GM12878 (cell line): ENCODE measurements around the gene CTAGE9. TPM values are rescaled to one million over a fixed set of nuclear protein-coding genes. Genes with fewer than 3 reads are reported as not detected.

Source experiments
- ATAC-seq: fragments of 200-7000 bp; cut with Tn5 transposase; 3 replicates; pipeline ENCODE4 v1.9.1; 2020; ENCODE audit warnings: mild to moderate bottlenecking, moderate library complexity
- BruUV-seq: library from RNA; stranded (reverse); fragments of 400-500 nt; replicated peaks from 2 replicates; lab custom pipeline; 2021; lab: Mats Ljungman, UMichigan
- CTCF ChIA-PET: fragments of 300-600 bp; sonication (Branson Sonifier 250); formaldehyde crosslinking; extraction: SDS; loops from one replicate; lab custom pipeline; 2021; ENCODE audit warnings: inconsistent platforms; lab: Yijun Ruan, JAX
- POLR2A ChIA-PET: fragments of 350-600 bp; formaldehyde crosslinking; extraction: SDS; loops from one replicate; lab custom pipeline; 2021; ENCODE audit warnings: inconsistent platforms; lab: Charles Lee
- RAD21 ChIA-PET: fragments of 300-600 bp; sonication (Branson Sonifier 250); formaldehyde crosslinking; loops from one replicate; lab custom pipeline; 2023; ENCODE audit warnings: antibody characterized with exemption; ENCODE audit not compliant: unreplicated experiment; lab: Charles Lee
- SMC1A ChIA-PET: fragments of 300-600 bp; sonication (Branson Sonifier 250); formaldehyde crosslinking; loops from one replicate; lab custom pipeline; 2023; ENCODE audit not compliant: unreplicated experiment, uncharacterized antibody; lab: Charles Lee
- DNase-seq: peaks from one replicate; pipeline ENCODE4 v3.0.0-alpha.2; 2011; ENCODE audit warnings: low read depth, low spot score
- FAIRE-seq: peaks from 3 replicates; lab custom pipeline; 2011; peaks lifted over from hg19 to GRCh38; lab: Jason Lieb, UNC
- H2AFZ ChIP-seq: 2 replicates; pipeline ENCODE4 v1.6.0; 2011; ENCODE audit warnings: low read depth, low read length, control low read depth; ENCODE audit not compliant: control insufficient read depth
- H3K27ac ChIP-seq: 2 replicates; pipeline ENCODE4 v1.5.1; 2011; ENCODE audit warnings: control low read depth; ENCODE audit not compliant: control insufficient read depth, insufficient read depth
- H3K27me3 ChIP-seq, 2 experiments: replicated peaks in 1 of 2; 2 replicates each; pipeline versions ENCODE4 v1.6.0 to v1.6.1; 2011; ENCODE audit warnings: low read length in 1 of 2; ENCODE audit not compliant: control insufficient read depth in 2 of 2, insufficient read depth in 2 of 2
- H3K36me3 ChIP-seq, 2 experiments: 2 replicates each; pipeline ENCODE4 v1.5.1; 2011; ENCODE audit warnings: low read length in 1 of 2; ENCODE audit not compliant: control insufficient read depth in 2 of 2, insufficient read depth in 2 of 2
- H3K4me1 ChIP-seq: 2 replicates; pipeline ENCODE4 v1.6.1; 2011; ENCODE audit warnings: mild to moderate bottlenecking, low read length, moderate library complexity, mixed read lengths; ENCODE audit not compliant: control insufficient read depth, insufficient read depth
- H3K4me2 ChIP-seq: 2 replicates; pipeline ENCODE4 v1.6.0; 2011; ENCODE audit warnings: control low read depth; ENCODE audit not compliant: control insufficient read depth, insufficient read depth
- H3K4me3 ChIP-seq: fragments of 200-600 bp; sonication (generic); 2 replicates; pipeline ENCODE4 v1.5.1; 2016
- H3K79me2 ChIP-seq: 2 replicates; pipeline ENCODE4 v1.6.0; 2011; ENCODE audit warnings: low read length; ENCODE audit not compliant: control insufficient read depth, insufficient read depth
- H3K9ac ChIP-seq: 2 replicates; pipeline ENCODE4 v1.8.0; 2011; ENCODE audit warnings: low read length, control low read depth, mixed read lengths; ENCODE audit not compliant: control insufficient read depth, insufficient read depth
- H3K9me3 ChIP-seq: replicated peaks from 3 replicates; pipeline ENCODE4 v1.5.1; 2011; ENCODE audit warnings: mild to moderate bottlenecking, low read length; ENCODE audit not compliant: control insufficient read depth, insufficient read depth
- H4K20me1 ChIP-seq: 2 replicates; pipeline ENCODE4 v1.6.0; 2011; ENCODE audit not compliant: control insufficient read depth, insufficient read depth
- CREB1 ChIP-seq: IDR thresholded peaks from 2 replicates; pipeline ENCODE4 v1.6.1; 2012; ENCODE audit warnings: low read depth, mild to moderate bottlenecking, inconsistent platforms
- CTCF ChIP-seq, 3 experiments: IDR thresholded peaks in 2 of 3; conservative IDR thresholded peaks in 1 of 3; 2 replicates each; pipeline ENCODE4 v1.5.1; 2011; ENCODE audit warnings: low read depth in 3 of 3, low read length in 3 of 3, mild to moderate bottlenecking in 3 of 3, control low read depth in 2 of 3, moderate library complexity in 2 of 3, inconsistent platforms in 1 of 3, mixed read lengths in 1 of 3; ENCODE audit not compliant: control insufficient read depth in 2 of 3, insufficient read depth in 1 of 3; ENCODE audit errors: extremely low read depth in 1 of 3
- E2F4 ChIP-seq: IDR thresholded peaks from 2 replicates; pipeline ENCODE4 v1.6.1; 2012; ENCODE audit warnings: low read depth, low read length, improper control_type of control experiment
- FOXM1 ChIP-seq: IDR thresholded peaks from 2 replicates; pipeline ENCODE4 v1.6.1; 2012; ENCODE audit warnings: low read depth, mild to moderate bottlenecking, inconsistent platforms, low read length, moderate library complexity
- IKZF2 ChIP-seq, 2 experiments: fragments of 450-650 bp; IDR thresholded peaks; 2 replicates each; pipeline ENCODE4 v1.6.1; 2017; ENCODE audit warnings: mild to moderate bottlenecking in 2 of 2, moderate library complexity in 2 of 2
- JUNB ChIP-seq: IDR thresholded peaks from 2 replicates; pipeline ENCODE4 v1.6.1; 2016; ENCODE audit warnings: antibody characterized with exemption, mild to moderate bottlenecking
- JUND ChIP-seq: IDR thresholded peaks from 2 replicates; pipeline ENCODE4 v1.6.1; 2012; ENCODE audit warnings: low read depth, mild to moderate bottlenecking, low read length, improper control_type of control experiment, moderate library complexity
- NFIC ChIP-seq: IDR thresholded peaks from 2 replicates; pipeline ENCODE4 v1.6.1; 2012; ENCODE audit warnings: low read depth, mild to moderate bottlenecking, inconsistent platforms, low read length, moderate library complexity
- PRDM15 ChIP-seq: fragments of 450-650 bp; formaldehyde crosslinking; IDR thresholded peaks from 2 replicates; pipeline ENCODE4 v1.4.0; 2020; ENCODE audit warnings: mild to moderate bottlenecking, moderate library complexity
- RFX5 ChIP-seq: IDR thresholded peaks from 2 replicates; pipeline ENCODE4 v1.6.1; 2011; ENCODE audit warnings: low read depth, low read length, improper control_type of control experiment
- SP1 ChIP-seq: IDR thresholded peaks from one replicate; pipeline ENCODE4 v1.6.1; 2011; ENCODE audit warnings: low read depth, low read length
- SPI1 ChIP-seq: IDR thresholded peaks from 2 replicates; pipeline ENCODE4 v1.6.1; 2011; ENCODE audit warnings: low read depth, mild to moderate bottlenecking, low read length, moderate library complexity, borderline replicate concordance; ENCODE audit not compliant: insufficient read depth
- TBL1XR1 ChIP-seq: IDR thresholded peaks from 2 replicates; pipeline ENCODE4 v1.6.1; 2012; ENCODE audit warnings: low read depth, low read length, improper control_type of control experiment
- ZNF24 ChIP-seq: fragments of 450-650 bp; IDR thresholded peaks from 2 replicates; pipeline ENCODE4 v1.6.1; 2017; ENCODE audit warnings: antibody characterized with exemption, mild to moderate bottlenecking
- ZNF622 ChIP-seq: fragments of 450-650 bp; IDR thresholded peaks from 2 replicates; pipeline ENCODE4 v1.6.1; 2017; ENCODE audit warnings: mild to moderate bottlenecking, inconsistent platforms
- WGBS: methylation state at CpG from one replicate; pipeline ENCODE4 v1.1.6; 2016; ENCODE audit warnings: low lambda C conversion rate; ENCODE audit not compliant: insufficient replicate concordance, insufficient coverage; ENCODE audit errors: missing lambda C conversion rate; 5-methylcytosine and 5-hydroxymethylcytosine counted together
- in situ Hi-C: fragments of 300-500 bp; cut with MboI; formaldehyde crosslinking; loops from 9 replicates; pipeline ENCODE4 v1.14.3; 2018; ENCODE audit warnings: mixed read lengths
- intact Hi-C: fragments of 100-400 bp; cut with micrococcal nuclease; formaldehyde crosslinking; loops from one replicate; pipeline ENCODE4 v1.14.2; 2022; ENCODE audit not compliant: unreplicated experiment
- polyA plus RNA-seq, 11 experiments: library from polyadenylated mRNA; depleted of rRNA in 4 of 11; unstranded in 6 of 11; stranded (reverse) in 5 of 11; fragments of >200 nt; fragmentation: Nextera tagmentation in 4 of 11; fragmentation: Illumina TruSeq in 1 of 11; extraction: Ambion mirVana in 4 of 11; extraction: Trizol in 1 of 11; gene quantifications; 1 replicate in 1 of 11; 2 replicates in 10 of 11; pipeline versions ENCODE4 v1.2.1 to v1.2.3, GENCODE V29; 2011 to 2016; ENCODE audit warnings: inconsistent platforms in 2 of 11, missing spikeins in 2 of 11, low read depth in 1 of 11
- total RNA-seq, 4 experiments: library from RNA; depleted of rRNA in 3 of 4; stranded (reverse); fragments of >200 nt in 3 of 4; fragmentation: Illumina TruSeq in 1 of 4; extraction: Trizol in 1 of 4; gene quantifications; 2 replicates each; pipeline versions ENCODE4 v1.2.1 to v1.2.3, GENCODE V29; 2013 to 2021
- TF ChIP-seq, protein P1 (sequence below): IDR thresholded peaks from 2 replicates; pipeline ENCODE4 v1.6.1; 2012; ENCODE audit warnings: low read depth, low read length, improper control_type of control experiment
- TF ChIP-seq, protein P2 (sequence below): IDR thresholded peaks from 2 replicates; pipeline ENCODE4 v1.6.1; 2011; ENCODE audit warnings: low read depth, low read length, improper control_type of control experiment, borderline replicate concordance

CTAGE9 gene
- total and polyA plus RNA-seq, 10 of the 15 experiments (the other 5 are each of a cell fraction or from before 2014, with no cell fraction given) = 0.06 TPM; not detected in 9

GRCh38 chr6:131663578-131664165 lies 47.1 kb downstream of the CTAGE9 start:
- H3K27ac ChIP-seq = no peak overlapping the region
- no peaks in the 10 kb centered on the region for H3K79me2 ChIP-seq
- no peaks in the 10 kb centered on the region for H4K20me1 ChIP-seq
- no peak overlapping the region for H2AFZ ChIP-seq
- no peak overlapping the region for H3K9ac ChIP-seq
- no peak overlapping the region for H3K4me2 ChIP-seq
- ChIA-PET SMC1A (interaction anchor here (0.6 to 0.8 kb wide), 2 partner anchors 10 to 13 kb away, joined by 3 to 4 read pairs; no protein-coding TSS in a partner anchor), POLR2A (interaction anchor here (0.6 kb wide), 1 partner anchor 830 kb away, joined by 8 read pairs; no protein-coding TSS in a partner anchor), CTCF (interaction anchor here (0.7 to 1.4 kb wide), 3 partner anchors 16 to 35 kb away, joined by 3 read pairs; partner anchors contain the start of gene MED23), RAD21 (no interaction called here)
- DNase-seq (no peak), FAIRE-seq (no peak), ATAC-seq (no peak)
- no peaks in the 10 kb centered on the region; the same call in 2 of the 3 replicates for H3K9me3 ChIP-seq
- in situ Hi-C loops (no loop called here), intact Hi-C loops (no loop called here)
- H3K4me1 ChIP-seq = no peaks in the 10 kb centered on the region
- no peaks in the 10 kb centered on the region for H3K36me3 ChIP-seq
- H3K4me3 ChIP-seq = no peak overlapping the region
- 0% methylated on average over 2 of the region's 2 CpGs for WGBS
- peaks cover 0 to 2% of the 10 kb centered on the region in 2 experiments; a peak in 1 of 4 replicates for H3K27me3 ChIP-seq
- no TSS peak for BruUV-seq
- no peak for TF ChIP-seq TBL1XR1
- TF ChIP-seq RFX5 = no peak
- no peak for TF ChIP-seq ZNF622
- no peak for TF ChIP-seq NFIC
- TF ChIP-seq, protein P1, sequence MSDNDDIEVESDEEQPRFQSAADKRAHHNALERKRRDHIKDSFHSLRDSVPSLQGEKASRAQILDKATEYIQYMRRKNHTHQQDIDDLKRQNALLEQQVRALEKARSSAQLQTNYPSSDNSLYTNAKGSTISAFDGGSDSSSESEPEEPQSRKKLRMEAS = no peak
- no peak for TF ChIP-seq JUNB
- no peak for TF ChIP-seq CREB1
- TF ChIP-seq ZNF24 = no peak
- no peak for TF ChIP-seq SP1
- no peak for TF ChIP-seq IKZF2 (IDR thresholded peaks at IDR 0.05)
- TF ChIP-seq, protein P2, sequence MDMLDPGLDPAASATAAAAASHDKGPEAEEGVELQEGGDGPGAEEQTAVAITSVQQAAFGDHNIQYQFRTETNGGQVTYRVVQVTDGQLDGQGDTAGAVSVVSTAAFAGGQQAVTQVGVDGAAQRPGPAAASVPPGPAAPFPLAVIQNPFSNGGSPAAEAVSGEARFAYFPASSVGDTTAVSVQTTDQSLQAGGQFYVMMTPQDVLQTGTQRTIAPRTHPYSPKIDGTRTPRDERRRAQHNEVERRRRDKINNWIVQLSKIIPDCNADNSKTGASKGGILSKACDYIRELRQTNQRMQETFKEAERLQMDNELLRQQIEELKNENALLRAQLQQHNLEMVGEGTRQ = no peak
- no peak for TF ChIP-seq CTCF (IDR thresholded peaks at IDR 0.05 in 2 of 3, conservative IDR thresholded peaks at IDR 0.05 in 1 of 3; ENCODE audit: control insufficient read depth in 2 of 3, extremely low read depth in 1 of 3, insufficient read depth in 1 of 3, low read depth in 3 of 3, low read length in 3 of 3)
- no peak for TF ChIP-seq FOXM1
- no peak for TF ChIP-seq E2F4
- no peak for TF ChIP-seq SPI1
- TF ChIP-seq PRDM15 (CRISPR knock-in tag) = no peak
- TF ChIP-seq JUND = no peak
